Esophagus (tissue), 2 donors: ENCODE measurements around the gene KCNJ3. TPM values are rescaled to one million over a fixed set of nuclear protein-coding genes. Genes with fewer than 3 reads are reported as not detected.

Experiments used
- H3K27ac ChIP-seq, 2 donors: one replicate each; pipeline ENCODE4 v1.5.1; 2013; ENCODE audit warnings: low read depth in 2 of 2, mild to moderate bottlenecking in 2 of 2, inconsistent platforms in 1 of 2, low read length in 1 of 2, moderate library complexity in 1 of 2
- H3K27me3 ChIP-seq, 2 donors: one replicate each; pipeline ENCODE4 v1.6.1; 2013; ENCODE audit warnings: low read length in 2 of 2, control low read depth in 1 of 2, mild to moderate bottlenecking in 1 of 2; ENCODE audit not compliant: insufficient read depth in 2 of 2, control insufficient read depth in 1 of 2
- H3K36me3 ChIP-seq, 2 donors: one replicate each; pipeline ENCODE4 v1.6.1; 2013; ENCODE audit warnings: low read length in 1 of 2; ENCODE audit not compliant: control insufficient read depth in 2 of 2, insufficient read depth in 2 of 2
- H3K4me1 ChIP-seq, 2 donors: one replicate each; pipeline ENCODE4 v1.6.1; 2013; ENCODE audit warnings: low read length in 1 of 2; ENCODE audit not compliant: control insufficient read depth in 2 of 2, insufficient read depth in 2 of 2
- H3K4me3 ChIP-seq, 2 donors: one replicate each; pipeline ENCODE4 v1.5.1; 2013; ENCODE audit warnings: low read length in 2 of 2, mild to moderate bottlenecking in 2 of 2, low read depth in 1 of 2, moderate library complexity in 1 of 2
- H3K9me3 ChIP-seq, 2 donors: one replicate each; pipeline ENCODE4 v1.6.1; 2013; ENCODE audit warnings: mild to moderate bottlenecking in 2 of 2, low read depth in 1 of 2, low read length in 1 of 2, moderate library complexity in 1 of 2; ENCODE audit not compliant: control insufficient read depth in 2 of 2, insufficient read depth in 1 of 2
- WGBS, 2 donors: extraction: QIAGEN DNeasy Blood & Tissue Kit; methylation state at CpG; one replicate each; pipeline ENCODE4 v1.1.7; 2013; 5-methylcytosine and 5-hydroxymethylcytosine counted together
- polyA plus RNA-seq, 2 donors: library from polyadenylated mRNA; stranded (reverse); fragments of 200-250 nt; gene quantifications; one replicate each; pipeline ENCODE4 v1.2.3, GENCODE V29; 2013
- donor health status: healthy with polysubstance abuse.
- donor health status: Bipolar disorder and iron deficiency.

KCNJ3 gene
- polyA plus RNA-seq, 2 donors = under 0.01 to 0.02 TPM

GRCh38 chr2:154700136-154700535 lies 1.6 kb downstream of the KCNJ3 start:
- no peaks in the 10 kb centered on the region for H3K9me3 ChIP-seq

GRCh38 chr2:154704991-154705390 lies 6.5 kb downstream of the KCNJ3 start:
- H3K9me3 ChIP-seq = no peaks in the 10 kb centered on the region
- no peaks in the 10 kb centered on the region for H3K27me3 ChIP-seq
- no peaks in the 10 kb centered on the region for H3K4me1 ChIP-seq
- no peak overlapping the region for H3K4me3 ChIP-seq
- WGBS, 2 donors = 66 to 79% methylated on average over 4 of the region's 4 CpGs
- no peak overlapping the region for H3K27ac ChIP-seq
- no peaks in the 10 kb centered on the region for H3K36me3 ChIP-seq

More at GRCh38 chr2:154700136-154700535, 1.6 kb downstream of the KCNJ3 start:
- H3K36me3 ChIP-seq = no peaks in the 10 kb centered on the region
- 56 to 64% methylated on average over 4 of the region's 4 CpGs for WGBS, 2 donors
- peaks cover 0 to 5% of the 10 kb centered on the region in 2 donors for H3K4me1 ChIP-seq
- H3K27ac ChIP-seq = no peak overlapping the region
- no peak overlapping the region for H3K4me3 ChIP-seq
- H3K27me3 ChIP-seq = peaks cover 4 to 7% of the 10 kb centered on the region in 2 donors

GRCh38 chr2:154706660-154707059 lies 8.2 kb downstream of the KCNJ3 start:
- Histone ChIP-seq H3K27me3 (no peaks in the 10 kb centered on the region), H3K36me3 (no peaks in the 10 kb centered on the region), H3K4me3 (no peak overlapping the region), H3K9me3 (no peaks in the 10 kb centered on the region), H3K4me1 (no peaks in the 10 kb centered on the region), H3K27ac (no peak overlapping the region)
- 56 to 67% methylated on average over 1 of the region's 1 CpG for WGBS, 2 donors

DNA sequence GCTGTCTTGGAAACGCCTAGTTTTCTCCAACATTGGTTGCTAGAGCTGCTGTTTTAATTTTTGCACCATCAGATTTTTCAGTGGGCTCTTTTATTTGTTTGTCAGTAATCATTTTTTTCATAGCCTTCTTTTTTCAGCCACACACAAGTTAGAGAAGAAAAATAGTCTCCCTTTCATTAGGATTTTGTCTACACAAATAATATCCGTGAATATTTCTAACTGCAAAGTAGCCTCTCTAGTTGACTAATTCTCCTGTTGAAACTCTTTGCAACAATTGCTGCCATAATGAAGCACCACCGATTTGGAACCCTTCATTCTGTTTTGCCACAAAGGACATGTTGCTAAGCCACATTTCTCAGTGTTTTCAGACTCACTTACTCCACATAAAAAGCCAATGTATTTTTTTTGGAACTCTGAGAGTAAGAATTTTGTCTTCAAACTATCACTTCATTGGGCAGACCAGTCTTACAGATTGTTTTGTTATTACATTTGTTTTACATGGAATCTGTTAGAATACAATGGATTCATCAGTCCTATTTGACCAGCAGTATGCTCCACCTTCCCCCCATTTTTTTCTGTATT lies 9.6 kb downstream of the KCNJ3 start:
- 72% methylated on average over 3 of the region's 3 CpGs for WGBS, 2 donors
- H3K4me3 ChIP-seq = no peak overlapping the region

GRCh38 chr2:154709215-154709614 lies 10.7 kb downstream of the KCNJ3 start:
- Histone ChIP-seq H3K27ac (no peak overlapping the region), H3K4me1 (no peaks in the 10 kb centered on the region), H3K9me3 (no peaks in the 10 kb centered on the region), H3K36me3 (no peaks in the 10 kb centered on the region), H3K27me3 (no peaks in the 10 kb centered on the region), H3K4me3 (no peak overlapping the region)
- 34 to 48% methylated on average over 3 of the region's 3 CpGs for WGBS, 2 donors

More for the DNA sequence above, 9.6 kb downstream of the KCNJ3 start:
- H3K36me3 ChIP-seq = no peaks in the 10 kb centered on the region
- no peaks in the 10 kb centered on the region for H3K9me3 ChIP-seq
- no peaks in the 10 kb centered on the region for H3K27me3 ChIP-seq
- H3K4me1 ChIP-seq = no peaks in the 10 kb centered on the region
- H3K27ac ChIP-seq = no peak overlapping the region

DNA sequence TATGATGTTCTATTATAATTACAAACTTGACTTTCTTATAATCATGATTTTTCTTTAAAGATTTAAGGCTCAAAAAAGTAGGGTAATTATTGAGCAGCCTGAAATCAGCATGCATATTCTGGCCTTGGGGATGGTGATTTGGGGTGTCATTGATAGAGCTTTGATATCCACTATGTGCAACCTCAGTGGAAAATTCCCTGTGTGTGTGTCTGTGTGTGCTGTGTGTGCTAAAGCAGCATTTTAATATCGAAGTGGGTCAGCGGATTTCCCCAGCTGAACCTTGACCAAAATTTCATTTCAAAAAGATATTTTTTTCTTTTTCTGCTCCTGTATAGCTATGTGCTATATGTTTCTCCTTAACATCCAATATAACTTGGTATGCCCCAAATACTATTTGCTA lies 11.6 kb downstream of the KCNJ3 start:
- Histone ChIP-seq H3K36me3 (no peaks in the 10 kb centered on the region), H3K4me3 (no peak overlapping the region)
- WGBS, 2 donors = 90 to 91% methylated on average over 2 of the region's 2 CpGs

GRCh38 chr2:154710685-154711084 lies 12.2 kb downstream of the KCNJ3 start:
- WGBS, 2 donors = 94% methylated on average over 2 of the region's 2 CpGs
- H3K9me3 ChIP-seq = no peaks in the 10 kb centered on the region
- no peak overlapping the region for H3K27ac ChIP-seq
- no peaks in the 10 kb centered on the region for H3K36me3 ChIP-seq
- H3K4me1 ChIP-seq = no peaks in the 10 kb centered on the region
- no peaks in the 10 kb centered on the region for H3K27me3 ChIP-seq
- no peak overlapping the region for H3K4me3 ChIP-seq

More for the DNA sequence above, 11.6 kb downstream of the KCNJ3 start:
- Histone ChIP-seq H3K4me1 (no peaks in the 10 kb centered on the region), H3K27me3 (no peaks in the 10 kb centered on the region), H3K27ac (no peak overlapping the region), H3K9me3 (no peaks in the 10 kb centered on the region)

- H3K36me3 ChIP-seq = no peaks in the 10 kb centered on the region
- no peak overlapping the region for H3K27ac ChIP-seq
- H3K4me1 ChIP-seq = no peaks in the 10 kb centered on the region
- H3K27me3 ChIP-seq = no peaks in the 10 kb centered on the region
- H3K4me3 ChIP-seq = no peak overlapping the region
- H3K9me3 ChIP-seq = no peaks in the 10 kb centered on the region
Measured at GRCh38 chr2:154713675-154714074, 15.2 kb downstream of the KCNJ3 start.

GRCh38 chr2:154720651-154721050 lies 22.2 kb downstream of the KCNJ3 start:
- Histone ChIP-seq H3K9me3 (no peaks in the 10 kb centered on the region), H3K4me3 (no peak overlapping the region), H3K27ac (no peak overlapping the region), H3K4me1 (no peaks in the 10 kb centered on the region), H3K36me3 (no peaks in the 10 kb centered on the region), H3K27me3 (no peaks in the 10 kb centered on the region)
- 26 to 46% methylated on average over 2 of the region's 2 CpGs for WGBS, 2 donors

GRCh38 chr2:154724194-154724797 lies 25.8 kb downstream of the KCNJ3 start:
- Histone ChIP-seq H3K27me3 (no peaks in the 10 kb centered on the region), H3K4me1 (no peaks in the 10 kb centered on the region), H3K36me3 (no peaks in the 10 kb centered on the region), H3K4me3 (no peak overlapping the region), H3K27ac (no peak overlapping the region), H3K9me3 (no peaks in the 10 kb centered on the region)
- 58 to 64% methylated on average over 6 of the region's 6 CpGs for WGBS, 2 donors
